Measurements from ENCODE around the gene CYP51A1.
"Not testable (repeated sequence)": the region's sequence is repeated elsewhere in the genome, so short reads cannot be mapped to it uniquely, and the experiment has no call there.

CYP51A1 gene

DNA sequence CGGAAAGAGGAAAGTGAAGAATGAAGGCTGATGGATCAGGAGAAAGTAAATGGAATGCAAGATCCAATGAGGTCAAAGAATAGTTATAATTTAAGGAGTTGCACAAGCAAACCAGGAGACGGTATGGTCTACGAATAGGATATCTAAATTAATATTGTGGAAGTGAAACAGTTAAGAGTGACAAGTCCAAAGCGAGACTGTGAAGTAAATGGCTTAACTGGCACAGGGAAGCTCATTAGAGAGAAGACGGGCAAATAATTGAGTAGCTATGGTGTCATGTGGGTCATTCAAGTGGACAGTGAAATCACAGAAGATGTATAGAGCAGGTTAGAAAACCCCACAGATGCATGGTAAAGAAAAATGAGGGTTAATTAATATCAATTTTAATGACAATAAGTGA, 3.2 kb downstream of the CYP51A1 start:
- DNase-seq (ENCODE audit: low read depth) = no peak

- DNase-seq (ENCODE audit: low read depth) = no peak
Measured at GRCh38 chr7:92121681-92122080, 12.6 kb downstream of the CYP51A1 start.

GRCh38 chr7:92119213-92119759, 15.0 kb downstream of the CYP51A1 start:
- DNase-seq (ENCODE audit: low read depth) = no peak

DNA sequence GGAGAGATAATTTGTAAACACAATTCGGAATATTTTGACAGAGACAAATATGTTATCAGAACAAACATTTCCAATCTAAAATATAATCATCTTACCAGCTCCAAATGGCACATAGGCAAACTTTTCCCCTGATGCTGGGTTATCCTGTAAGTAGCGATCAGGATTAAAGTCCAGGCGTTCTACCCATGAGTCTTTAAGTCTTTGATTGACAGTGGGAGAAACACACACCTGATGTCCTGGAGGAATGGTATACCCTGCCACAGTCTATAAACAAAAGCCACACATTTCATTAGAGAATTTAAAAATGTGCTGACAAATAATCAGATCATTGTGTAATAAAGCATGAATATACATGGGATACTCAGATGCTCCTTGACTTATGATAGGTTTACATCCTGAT, 17.3 kb downstream of the CYP51A1 start:
- DNase-seq (ENCODE audit: low read depth) = no peak

DNA sequence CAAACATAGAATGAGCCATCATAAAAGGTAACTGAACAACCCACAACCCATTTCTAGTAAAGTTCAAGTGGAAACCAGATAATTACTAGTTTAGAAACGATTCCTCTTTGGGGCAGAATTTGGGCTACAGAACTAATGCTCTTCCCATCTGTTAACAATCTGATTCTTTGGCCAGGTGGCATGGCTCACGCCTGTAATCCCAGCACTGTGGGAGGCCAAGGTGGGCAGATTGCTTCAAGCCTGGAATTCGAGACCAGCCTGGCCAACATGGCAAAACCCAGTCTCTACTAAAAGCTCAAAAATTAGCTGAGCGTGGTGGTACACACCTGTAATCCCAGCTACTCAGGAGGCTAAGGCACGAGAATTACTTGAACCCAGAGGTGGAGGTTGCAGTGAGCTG, 18.5 kb downstream of the CYP51A1 start:
- no peak for DNase-seq (ENCODE audit: low read depth)

- DNase-seq (ENCODE audit: low read depth) = no peak
Measured at GRCh38 chr7:92110857-92111256, 23.4 kb downstream of the CYP51A1 start.

- DNase-seq (ENCODE audit: low read depth) = no peak
Measured at GRCh38 chr7:92108821-92109220, 25.5 kb downstream of the CYP51A1 start.

DNA sequence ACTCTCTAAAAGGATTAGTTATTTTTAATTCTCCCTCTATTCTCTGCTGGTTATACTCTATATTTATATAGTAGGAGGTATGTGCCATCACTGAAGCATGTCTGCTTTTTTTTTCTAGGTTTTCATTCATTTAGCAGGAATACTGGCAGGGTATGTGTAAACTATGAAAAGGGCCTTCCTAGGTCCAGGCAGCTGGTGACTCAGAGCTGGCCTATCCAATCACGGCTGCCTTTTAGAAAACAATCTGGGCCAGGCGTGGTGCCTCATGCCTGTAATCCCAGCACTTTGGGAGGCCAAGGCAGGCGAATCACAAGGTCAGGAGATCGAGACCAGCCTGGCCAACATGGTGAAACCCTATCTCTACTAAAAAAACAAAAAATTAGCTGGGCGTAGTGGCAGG, 31.4 kb downstream of the CYP51A1 start:
- not testable (repeated sequence) for DNase-seq (ENCODE audit: low read depth)

- no peak for DNase-seq (ENCODE audit: low read depth)
Measured at GRCh38 chr7:92100534-92100933, 33.7 kb downstream of the CYP51A1 start.

DNA sequence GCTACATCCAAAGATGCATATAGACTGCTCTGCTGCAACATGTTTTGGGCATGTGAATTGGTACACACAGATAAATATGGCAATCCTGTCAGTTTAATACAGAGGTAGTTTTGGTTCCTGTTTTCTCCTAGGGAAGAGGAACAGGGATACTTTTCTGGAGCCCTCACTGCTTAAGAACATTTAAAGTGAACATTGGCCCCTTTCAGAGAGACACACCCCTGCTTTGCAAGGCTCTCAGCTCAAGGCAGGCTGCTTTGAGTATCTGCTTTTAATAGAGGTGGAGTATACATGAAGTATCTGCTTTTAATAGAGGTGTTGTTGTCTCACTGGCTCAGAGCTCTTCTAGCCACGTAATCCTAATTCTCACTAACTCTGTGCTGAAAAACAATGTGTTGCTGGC, 38.9 kb downstream of the CYP51A1 start:
- DNase-seq (ENCODE audit: low read depth) = no peak

DNA sequence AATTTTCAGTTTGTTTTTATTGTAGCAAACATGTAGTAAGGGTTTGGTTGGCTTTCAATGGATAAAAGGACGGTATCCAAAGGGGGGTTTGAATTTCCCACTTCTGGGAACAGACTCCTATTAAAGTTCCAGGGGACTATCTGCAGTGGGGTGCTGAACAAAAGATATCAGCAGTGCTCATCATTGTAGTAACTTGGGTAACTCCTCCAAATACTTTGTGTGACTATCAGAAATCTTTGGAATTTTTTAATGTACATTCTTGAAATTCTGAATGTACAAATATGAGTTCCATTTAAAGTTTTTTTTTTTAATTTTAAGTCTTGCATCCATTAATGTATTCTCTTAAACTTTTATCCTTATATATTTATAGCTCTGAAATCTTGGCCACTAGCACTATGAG, 42.1 kb downstream of the CYP51A1 start:
- DNase-seq (ENCODE audit: low read depth) = no peak

- no peak for DNase-seq (ENCODE audit: low read depth)
Measured at GRCh38 chr7:92088266-92088665, 46.0 kb downstream of the CYP51A1 start.

- DNase-seq (ENCODE audit: low read depth) = not testable (repeated sequence)
Measured at GRCh38 chr7:92083922-92084321, 50.4 kb downstream of the CYP51A1 start.

- DNase-seq (ENCODE audit: low read depth) = no peak
Measured at GRCh38 chr7:92076509-92076908, 57.8 kb downstream of the CYP51A1 start.

DNA sequence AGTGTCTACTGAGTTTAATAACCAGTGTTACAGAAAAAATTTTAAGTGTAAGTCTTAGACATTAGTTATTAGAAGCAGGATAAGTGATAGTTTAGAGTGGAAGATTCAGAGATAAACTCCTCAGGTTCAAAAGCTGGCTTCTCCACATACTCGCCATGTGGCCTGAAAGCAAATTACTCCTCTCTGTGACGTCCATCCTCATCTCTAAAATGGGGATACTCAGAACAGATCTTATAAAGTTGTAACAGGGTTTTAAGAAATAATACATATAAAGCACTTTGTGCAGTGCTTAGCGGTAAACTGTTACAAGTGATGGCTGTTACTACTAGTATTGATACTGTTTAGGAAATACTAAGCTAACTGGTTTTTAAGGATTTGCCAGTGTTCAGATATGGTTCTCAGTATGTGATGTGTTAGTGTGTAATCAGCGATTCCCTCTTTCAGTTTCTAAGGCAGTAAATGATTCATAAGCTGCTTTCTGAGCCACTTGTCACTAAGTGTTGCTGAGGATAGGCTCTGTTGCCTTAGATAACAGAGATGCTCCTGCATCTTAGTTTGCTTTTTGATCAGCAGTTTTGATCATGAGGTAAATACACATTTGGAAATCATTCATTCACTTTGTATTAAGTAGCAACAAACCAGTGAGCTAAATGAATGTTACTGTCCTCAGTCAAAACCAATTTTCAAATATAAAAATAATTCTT, 58.7 kb downstream of the CYP51A1 start:
- no peak for DNase-seq (ENCODE audit: low read depth)

DNA sequence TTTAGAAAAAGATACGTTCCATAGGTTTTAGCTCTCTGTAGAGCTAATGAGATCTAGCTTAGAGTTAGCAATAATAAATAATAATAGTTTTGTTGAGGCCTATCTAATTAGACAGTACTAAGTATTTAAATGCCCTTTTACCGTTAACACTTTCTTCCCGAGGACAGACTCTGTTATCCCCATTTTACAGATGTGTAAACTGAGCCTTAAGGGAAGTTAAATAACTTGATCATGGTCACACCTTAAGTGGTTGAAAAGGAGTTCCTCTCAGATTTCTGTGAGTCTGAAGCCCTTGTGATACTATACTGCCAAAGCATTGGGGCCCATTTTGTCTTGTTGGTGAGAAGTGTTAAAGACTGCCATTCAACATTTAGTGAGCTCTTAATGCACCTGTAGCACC, 61.6 kb downstream of the CYP51A1 start:
- no peak for DNase-seq (ENCODE audit: low read depth)

- DNase-seq (ENCODE audit: low read depth) = no peak
Measured at GRCh38 chr7:92072121-92072520, 62.2 kb downstream of the CYP51A1 start.

GRCh38 chr7:92071032-92071431, 63.2 kb downstream of the CYP51A1 start:
- no peak for DNase-seq (ENCODE audit: low read depth)

GRCh38 chr7:92064438-92065029, 69.7 kb downstream of the CYP51A1 start:
- no peak for DNase-seq (ENCODE audit: low read depth)
